ENCODE data around the gene CYP2U1.
"Not testable (repeated sequence)": the region's sequence is repeated elsewhere in the genome, so short reads cannot be mapped to it uniquely, and the experiment has no call there.

CYP2U1 gene

GRCh38 chr4:107966903-107967302 is 35.6 kb downstream of the CYP2U1 start:
- Histone ChIP-seq H3K4me1 (ENCODE audit: control insufficient read depth, insufficient read depth, low read length) (no peaks in the 10 kb centered on the region), H3K27me3 (replicated peaks; ENCODE audit: control insufficient read depth, insufficient read depth, low read length) (no peaks in the 10 kb centered on the region), H3K4me3 (ENCODE audit: low read length) (no peak overlapping the region), H3K9ac (ENCODE audit: low read length) (no peak overlapping the region), H3K9me3 (ENCODE audit: control insufficient read depth, low read length) (no peaks in the 10 kb centered on the region), H3K36me3 (ENCODE audit: control insufficient read depth, insufficient read depth, low read length, severe bottlenecking) (no peaks in the 10 kb centered on the region)
- no peak for DNase-seq (ENCODE audit: low read depth)

- H3K36me3 ChIP-seq (ENCODE audit: control insufficient read depth, insufficient read depth, low read length, severe bottlenecking); H3K4me1 ChIP-seq (ENCODE audit: control insufficient read depth, insufficient read depth, low read length); H3K9me3 ChIP-seq (ENCODE audit: control insufficient read depth, low read length); H3K4me3 ChIP-seq (ENCODE audit: low read length); DNase-seq (ENCODE audit: low read depth); H3K27me3 ChIP-seq (replicated peaks; ENCODE audit: control insufficient read depth, insufficient read depth, low read length); H3K9ac ChIP-seq (ENCODE audit: low read length): not testable (repeated sequence)
These were observed 36.2 kb downstream of the CYP2U1 start for GRCh38 chr4:107967519-107967918.

GRCh38 chr4:107967921-107968320 is 36.6 kb downstream of the CYP2U1 start:
- not testable (repeated sequence) for H3K27me3 ChIP-seq (replicated peaks; ENCODE audit: control insufficient read depth, insufficient read depth, low read length); DNase-seq (ENCODE audit: low read depth); H3K9ac ChIP-seq (ENCODE audit: low read length); H3K4me1 ChIP-seq (ENCODE audit: control insufficient read depth, insufficient read depth, low read length); H3K36me3 ChIP-seq (ENCODE audit: control insufficient read depth, insufficient read depth, low read length, severe bottlenecking); H3K9me3 ChIP-seq (ENCODE audit: control insufficient read depth, low read length); H3K4me3 ChIP-seq (ENCODE audit: low read length)

- no peak for DNase-seq (ENCODE audit: low read depth)
- no peaks in the 10 kb centered on the region for H3K4me1 ChIP-seq (ENCODE audit: control insufficient read depth, insufficient read depth, low read length)
- peaks cover 4% of the 10 kb centered on the region for H3K9me3 ChIP-seq (ENCODE audit: control insufficient read depth, low read length)
- no peak overlapping the region for H3K4me3 ChIP-seq (ENCODE audit: low read length)
- H3K27me3 ChIP-seq (replicated peaks; ENCODE audit: control insufficient read depth, insufficient read depth, low read length), result no peaks in the 10 kb centered on the region
- no peaks in the 10 kb centered on the region for H3K36me3 ChIP-seq (ENCODE audit: control insufficient read depth, insufficient read depth, low read length, severe bottlenecking)
- no peak overlapping the region for H3K9ac ChIP-seq (ENCODE audit: low read length)
These were observed 38.9 kb downstream of the CYP2U1 start for GRCh38 chr4:107970063-107970798.

- H3K9me3 ChIP-seq (ENCODE audit: control insufficient read depth, low read length), result peaks cover 4% of the 10 kb centered on the region
- H3K9ac ChIP-seq (ENCODE audit: low read length), result no peak overlapping the region
- H3K27me3 ChIP-seq (replicated peaks; ENCODE audit: control insufficient read depth, insufficient read depth, low read length), result no peaks in the 10 kb centered on the region
- H3K4me1 ChIP-seq (ENCODE audit: control insufficient read depth, insufficient read depth, low read length), result peaks cover 8% of the 10 kb centered on the region
- H3K4me3 ChIP-seq (ENCODE audit: low read length), result no peak overlapping the region
- H3K36me3 ChIP-seq (ENCODE audit: control insufficient read depth, insufficient read depth, low read length, severe bottlenecking), result no peaks in the 10 kb centered on the region
- no peak for DNase-seq (ENCODE audit: low read depth)
These were observed 41.3 kb downstream of the CYP2U1 start for GRCh38 chr4:107972605-107973004.

- peaks cover 4% of the 10 kb centered on the region for H3K9me3 ChIP-seq (ENCODE audit: control insufficient read depth, low read length)
- no peaks in the 10 kb centered on the region for H3K36me3 ChIP-seq (ENCODE audit: control insufficient read depth, insufficient read depth, low read length, severe bottlenecking)
- no peak overlapping the region for H3K4me3 ChIP-seq (ENCODE audit: low read length)
- H3K4me1 ChIP-seq (ENCODE audit: control insufficient read depth, insufficient read depth, low read length), result peaks cover 22% of the 10 kb centered on the region
- no peaks in the 10 kb centered on the region for H3K27me3 ChIP-seq (replicated peaks; ENCODE audit: control insufficient read depth, insufficient read depth, low read length)
- DNase-seq (ENCODE audit: low read depth), result no peak
- no peak overlapping the region for H3K9ac ChIP-seq (ENCODE audit: low read length)
These were observed 43.2 kb downstream of the CYP2U1 start for GRCh38 chr4:107974523-107974922.

- H3K4me3 ChIP-seq (ENCODE audit: low read length), result no peak overlapping the region
- H3K27me3 ChIP-seq (replicated peaks; ENCODE audit: control insufficient read depth, insufficient read depth, low read length), result no peaks in the 10 kb centered on the region
- peak overlapping the region; percentile 60 for H3K9ac ChIP-seq (ENCODE audit: low read length)
- no peak for DNase-seq (ENCODE audit: low read depth)
- H3K4me1 ChIP-seq (ENCODE audit: control insufficient read depth, insufficient read depth, low read length), result peaks cover 22% of the 10 kb centered on the region
- no peaks in the 10 kb centered on the region for H3K36me3 ChIP-seq (ENCODE audit: control insufficient read depth, insufficient read depth, low read length, severe bottlenecking)
- peaks cover 4% of the 10 kb centered on the region for H3K9me3 ChIP-seq (ENCODE audit: control insufficient read depth, low read length)
These were observed 46.1 kb downstream of the CYP2U1 start for GRCh38 chr4:107977482-107977881.

GRCh38 chr4:107977966-107978705 is 46.8 kb downstream of the CYP2U1 start:
- H3K27me3 ChIP-seq (replicated peaks; ENCODE audit: control insufficient read depth, insufficient read depth, low read length), result no peaks in the 10 kb centered on the region
- DNase-seq (ENCODE audit: low read depth), result no peak
- H3K4me1 ChIP-seq (ENCODE audit: control insufficient read depth, insufficient read depth, low read length), result peaks cover 22% of the 10 kb centered on the region
- no peaks in the 10 kb centered on the region for H3K9me3 ChIP-seq (ENCODE audit: control insufficient read depth, low read length)
- H3K36me3 ChIP-seq (ENCODE audit: control insufficient read depth, insufficient read depth, low read length, severe bottlenecking), result no peaks in the 10 kb centered on the region
- H3K4me3 ChIP-seq (ENCODE audit: low read length), result peak overlapping the region; percentile 24
- peak overlapping the region; percentile 60 for H3K9ac ChIP-seq (ENCODE audit: low read length)

- no peaks in the 10 kb centered on the region for H3K36me3 ChIP-seq (ENCODE audit: control insufficient read depth, insufficient read depth, low read length, severe bottlenecking)
- no peak for DNase-seq (ENCODE audit: low read depth)
- no peak overlapping the region for H3K4me3 ChIP-seq (ENCODE audit: low read length)
- H3K9me3 ChIP-seq (ENCODE audit: control insufficient read depth, low read length), result no peaks in the 10 kb centered on the region
- H3K9ac ChIP-seq (ENCODE audit: low read length), result peak overlapping the region; percentile 60
- peaks cover 22% of the 10 kb centered on the region for H3K4me1 ChIP-seq (ENCODE audit: control insufficient read depth, insufficient read depth, low read length)
- no peaks in the 10 kb centered on the region for H3K27me3 ChIP-seq (replicated peaks; ENCODE audit: control insufficient read depth, insufficient read depth, low read length)
These were observed 47.5 kb downstream of the CYP2U1 start for GRCh38 chr4:107978716-107979451.

GRCh38 chr4:107987916-107988762 is 56.8 kb downstream of the CYP2U1 start:
- Histone ChIP-seq H3K27me3 (replicated peaks; ENCODE audit: control insufficient read depth, insufficient read depth, low read length) (no peaks in the 10 kb centered on the region), H3K36me3 (ENCODE audit: control insufficient read depth, insufficient read depth, low read length, severe bottlenecking) (no peaks in the 10 kb centered on the region), H3K9ac (ENCODE audit: low read length) (no peak overlapping the region), H3K4me1 (ENCODE audit: control insufficient read depth, insufficient read depth, low read length) (peaks cover 41% of the 10 kb centered on the region), H3K9me3 (ENCODE audit: control insufficient read depth, low read length) (no peaks in the 10 kb centered on the region), H3K4me3 (ENCODE audit: low read length) (peak overlapping the region; percentile 95)
- no peak for DNase-seq (ENCODE audit: low read depth)

- H3K4me3 ChIP-seq (ENCODE audit: low read length), result peak overlapping the region; percentile 95
- H3K27me3 ChIP-seq (replicated peaks; ENCODE audit: control insufficient read depth, insufficient read depth, low read length), result no peaks in the 10 kb centered on the region
- H3K36me3 ChIP-seq (ENCODE audit: control insufficient read depth, insufficient read depth, low read length, severe bottlenecking), result no peaks in the 10 kb centered on the region
- H3K9ac ChIP-seq (ENCODE audit: low read length), result no peak overlapping the region
- DNase-seq (ENCODE audit: low read depth), result no peak
- H3K4me1 ChIP-seq (ENCODE audit: control insufficient read depth, insufficient read depth, low read length), result peaks cover 41% of the 10 kb centered on the region
- no peaks in the 10 kb centered on the region for H3K9me3 ChIP-seq (ENCODE audit: control insufficient read depth, low read length)
These were observed 57.4 kb downstream of the CYP2U1 start for GRCh38 chr4:107988763-107989035.
